ENCODE results near the gene ZBTB12. TPM values are rescaled to one million over a fixed set of nuclear protein-coding genes. Genes with fewer than 3 reads are reported as not detected.

The ZBTB12 gene
- total and polyA plus RNA-seq, 2 donors from 2014 or later, result 2.5 to 3.4 TPM

GRCh38 chr6:31945154-31945506 lies 43.2 kb upstream of the ZBTB12 start:
- Histone ChIP-seq H3K9me3 (ENCODE audit: control insufficient read depth in 2 of 3, insufficient read depth in 1 of 3, low read length in 3 of 3) (no peaks in the 10 kb centered on the region), H3K4me3 (ENCODE audit: low read length in 3 of 3) (peak overlapping the region in 1 of 3 donors; percentile 29), H3K27me3 (ENCODE audit: control insufficient read depth, insufficient read depth, low read length) (no peaks in the 10 kb centered on the region), H3K4me1 (ENCODE audit: control insufficient read depth in 2 of 3, insufficient read depth in 2 of 3, low read depth in 1 of 3, low read length in 3 of 3) (peaks cover 0 to 6% (median 0%) of the 10 kb centered on the region in 3 donors), H3K27ac (ENCODE audit: low read depth in 2 of 2, low read length in 2 of 2) (peak overlapping the region; percentile 69 to 78), H3K9ac (ENCODE audit: low read length in 3 of 3) (peak overlapping the region in 1 of 3 donors; percentile 23), H3K36me3 (ENCODE audit: control insufficient read depth in 2 of 3, insufficient read depth in 3 of 3, low read length in 3 of 3) (no peaks in the 10 kb centered on the region)
- DNase-seq (no peak), FAIRE-seq (no peak)
- intact Hi-C loops (cut with DNase I), result no loop called here
- no peak for TF ChIP-seq CTCF (IDR thresholded peaks at IDR 0.05; ENCODE audit: borderline replicate concordance, extremely low read depth, insufficient read depth)

DNA sequence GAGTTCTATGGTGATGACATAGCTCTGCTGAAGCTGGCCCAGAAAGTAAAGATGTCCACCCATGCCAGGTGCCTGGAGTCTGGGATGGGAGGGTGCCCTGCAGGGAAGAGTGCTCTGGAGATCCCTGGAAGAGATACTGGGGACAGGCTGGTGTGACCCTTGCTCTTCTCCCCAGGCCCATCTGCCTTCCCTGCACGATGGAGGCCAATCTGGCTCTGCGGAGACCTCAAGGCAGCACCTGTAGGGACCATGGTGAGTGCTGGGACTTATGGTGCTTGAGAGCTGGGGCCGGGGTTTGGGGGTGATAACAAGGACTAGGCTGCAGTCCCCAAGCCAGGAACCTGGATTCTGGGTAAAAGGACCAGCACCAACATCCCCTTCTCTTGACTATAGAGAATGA lies 41.9 kb upstream of the ZBTB12 start:
- intact Hi-C loops (cut with DNase I), result no loop called here
- Histone ChIP-seq H3K4me3 (ENCODE audit: low read length in 3 of 3) (no peak overlapping the region), H3K27me3 (ENCODE audit: control insufficient read depth, insufficient read depth, low read length) (no peaks in the 10 kb centered on the region), H3K36me3 (ENCODE audit: control insufficient read depth in 2 of 3, insufficient read depth in 3 of 3, low read length in 3 of 3) (no peaks in the 10 kb centered on the region), H3K9ac (ENCODE audit: low read length in 3 of 3) (no peak overlapping the region), H3K27ac (ENCODE audit: low read depth in 2 of 2, low read length in 2 of 2) (no peak overlapping the region), H3K4me1 (ENCODE audit: control insufficient read depth in 2 of 3, insufficient read depth in 2 of 3, low read depth in 1 of 3, low read length in 3 of 3) (peaks cover 0 to 6% (median 0%) of the 10 kb centered on the region in 3 donors), H3K9me3 (ENCODE audit: control insufficient read depth in 2 of 3, insufficient read depth in 1 of 3, low read length in 3 of 3) (no peaks in the 10 kb centered on the region)
- DNase-seq, result no peak
- no peak for FAIRE-seq
- no peak for TF ChIP-seq CTCF (IDR thresholded peaks at IDR 0.05; ENCODE audit: borderline replicate concordance, extremely low read depth, insufficient read depth)

DNA sequence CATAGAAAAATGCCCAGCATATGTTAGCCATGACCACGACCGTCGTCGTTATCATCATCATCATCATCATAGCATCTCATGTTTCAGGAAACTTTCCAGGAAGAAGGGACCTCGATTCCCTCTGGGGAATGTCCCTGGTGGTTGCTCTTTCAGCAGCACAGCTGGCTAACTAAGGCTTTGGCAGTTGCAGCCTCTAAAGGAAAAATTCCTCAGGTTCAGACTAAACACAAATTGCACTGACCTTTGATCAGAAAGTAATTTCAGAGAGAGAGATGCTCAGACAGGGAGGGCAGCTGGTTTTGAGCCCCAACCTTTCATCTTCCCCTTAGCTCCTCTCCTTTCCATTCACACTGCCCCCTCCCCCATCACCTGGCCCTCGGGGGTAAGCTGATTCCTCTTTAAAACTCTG lies 38.4 kb upstream of the ZBTB12 start:
- H3K27me3 ChIP-seq (ENCODE audit: control insufficient read depth, insufficient read depth, low read length), result no peaks in the 10 kb centered on the region
- H3K9me3 ChIP-seq (ENCODE audit: control insufficient read depth in 2 of 3, insufficient read depth in 1 of 3, low read length in 3 of 3), result no peaks in the 10 kb centered on the region
- H3K4me1 ChIP-seq (ENCODE audit: control insufficient read depth in 2 of 3, insufficient read depth in 2 of 3, low read depth in 1 of 3, low read length in 3 of 3), result peaks cover 0 to 2% (median 0%) of the 10 kb centered on the region in 3 donors
- no peak overlapping the region for H3K27ac ChIP-seq (ENCODE audit: low read depth in 2 of 2, low read length in 2 of 2)
- DNase-seq (no peak), FAIRE-seq (no peak)
- TF ChIP-seq CTCF (IDR thresholded peaks at IDR 0.05; ENCODE audit: borderline replicate concordance, extremely low read depth, insufficient read depth), result no peak
- H3K4me3 ChIP-seq (ENCODE audit: low read length in 3 of 3), result no peak overlapping the region
- no peak overlapping the region for H3K9ac ChIP-seq (ENCODE audit: low read length in 3 of 3)
- no peaks in the 10 kb centered on the region for H3K36me3 ChIP-seq (ENCODE audit: control insufficient read depth in 2 of 3, insufficient read depth in 3 of 3, low read length in 3 of 3)
- intact Hi-C loops (cut with DNase I), result no loop called here

- DNase-seq (no peak), FAIRE-seq (no peak)
- H3K27me3 ChIP-seq (ENCODE audit: control insufficient read depth, insufficient read depth, low read length), result no peaks in the 10 kb centered on the region
- H3K9ac ChIP-seq (ENCODE audit: low read length in 3 of 3), result no peak overlapping the region
- H3K36me3 ChIP-seq (ENCODE audit: control insufficient read depth in 2 of 3, insufficient read depth in 3 of 3, low read length in 3 of 3), result no peaks in the 10 kb centered on the region
- H3K9me3 ChIP-seq (ENCODE audit: control insufficient read depth in 2 of 3, insufficient read depth in 1 of 3, low read length in 3 of 3), result no peaks in the 10 kb centered on the region
- H3K27ac ChIP-seq (ENCODE audit: low read depth in 2 of 2, low read length in 2 of 2), result no peak overlapping the region
- H3K4me1 ChIP-seq (ENCODE audit: control insufficient read depth in 2 of 3, insufficient read depth in 2 of 3, low read depth in 1 of 3, low read length in 3 of 3), result no peaks in the 10 kb centered on the region
- no peak overlapping the region for H3K4me3 ChIP-seq (ENCODE audit: low read length in 3 of 3)
- no peak for TF ChIP-seq CTCF (IDR thresholded peaks at IDR 0.05; ENCODE audit: borderline replicate concordance, extremely low read depth, insufficient read depth)
- intact Hi-C loops (cut with DNase I), result no loop called here
These were observed 33.9 kb upstream of the ZBTB12 start for GRCh38 chr6:31935823-31936222.
